ENCODE measurements around the gene FXYD3. TPM values are rescaled to one million over a fixed set of nuclear protein-coding genes. Genes with fewer than 3 reads are reported as not detected.
"Not testable (repeated sequence)": the region's sequence is repeated elsewhere in the genome, so short reads cannot be mapped to it uniquely, and the experiment has no call there.

The FXYD3 gene
- total RNA-seq, 1 donor from 2014 or later = 0.50 TPM

- Histone ChIP-seq H3K27me3 (ENCODE audit: control insufficient read depth, insufficient read depth, low read length) (peaks cover 46% of the 10 kb centered on the region), H3K36me3 (ENCODE audit: control insufficient read depth, insufficient read depth, low read length) (no peaks in the 10 kb centered on the region), H3K4me3 (ENCODE audit: low read depth, low read length) (no peak overlapping the region)
- TF ChIP-seq CTCF (IDR thresholded peaks at IDR 0.05; ENCODE audit: insufficient read depth, low read length, poor library complexity, severe bottlenecking) = no peak
- DNase-seq (ENCODE audit: low read depth) = no peak
These were observed 29.2 kb downstream of the FXYD3 start for GRCh38 chr19:35144600-35145436.

- DNase-seq (ENCODE audit: low read depth) = no peak
- H3K27me3 ChIP-seq (ENCODE audit: control insufficient read depth, insufficient read depth, low read length) = peaks cover 31% of the 10 kb centered on the region
- no peak overlapping the region for H3K4me3 ChIP-seq (ENCODE audit: low read depth, low read length)
- no peaks in the 10 kb centered on the region for H3K36me3 ChIP-seq (ENCODE audit: control insufficient read depth, insufficient read depth, low read length)
- no peak for TF ChIP-seq CTCF (IDR thresholded peaks at IDR 0.05; ENCODE audit: insufficient read depth, low read length, poor library complexity, severe bottlenecking)
These were observed 31.3 kb downstream of the FXYD3 start for GRCh38 chr19:35146746-35147459.

- no peak for TF ChIP-seq CTCF (IDR thresholded peaks at IDR 0.05; ENCODE audit: insufficient read depth, low read length, poor library complexity, severe bottlenecking)
- no peak for DNase-seq (ENCODE audit: low read depth)
- H3K36me3 ChIP-seq (ENCODE audit: control insufficient read depth, insufficient read depth, low read length) = no peaks in the 10 kb centered on the region
- no peak overlapping the region for H3K4me3 ChIP-seq (ENCODE audit: low read depth, low read length)
- peaks cover 11% of the 10 kb centered on the region for H3K27me3 ChIP-seq (ENCODE audit: control insufficient read depth, insufficient read depth, low read length)
These were observed 33.8 kb downstream of the FXYD3 start for GRCh38 chr19:35149463-35149862.

- DNase-seq (ENCODE audit: low read depth) = no peak
- TF ChIP-seq CTCF (IDR thresholded peaks at IDR 0.05; ENCODE audit: insufficient read depth, low read length, poor library complexity, severe bottlenecking) = no peak
- Histone ChIP-seq H3K36me3 (ENCODE audit: control insufficient read depth, insufficient read depth, low read length) (no peaks in the 10 kb centered on the region), H3K4me3 (ENCODE audit: low read depth, low read length) (no peak overlapping the region), H3K27me3 (ENCODE audit: control insufficient read depth, insufficient read depth, low read length) (peaks cover 3% of the 10 kb centered on the region)
These were observed 34.8 kb downstream of the FXYD3 start for GRCh38 chr19:35150445-35150844.

- no peak for DNase-seq (ENCODE audit: low read depth)
- peaks cover 3% of the 10 kb centered on the region for H3K27me3 ChIP-seq (ENCODE audit: control insufficient read depth, insufficient read depth, low read length)
These were observed 35.8 kb downstream of the FXYD3 start for GRCh38 chr19:35151273-35152065.

GRCh38 chr19:35153129-35153522, 37.5 kb downstream of the FXYD3 start:
- not testable (repeated sequence) for H3K27me3 ChIP-seq (ENCODE audit: control insufficient read depth, insufficient read depth, low read length); DNase-seq (ENCODE audit: low read depth); H3K4me3 ChIP-seq (ENCODE audit: low read depth, low read length); H3K36me3 ChIP-seq (ENCODE audit: control insufficient read depth, insufficient read depth, low read length)

More at GRCh38 chr19:35151273-35152065, 35.8 kb downstream of the FXYD3 start:
- H3K36me3 ChIP-seq (ENCODE audit: control insufficient read depth, insufficient read depth, low read length) = no peaks in the 10 kb centered on the region
- no peak overlapping the region for H3K4me3 ChIP-seq (ENCODE audit: low read depth, low read length)
- no peak for TF ChIP-seq CTCF (IDR thresholded peaks at IDR 0.05; ENCODE audit: insufficient read depth, low read length, poor library complexity, severe bottlenecking)

All from kidney epithelial cell (primary cell).